ENCODE data around the gene GRID1. TPM values are rescaled to one million over a fixed set of nuclear protein-coding genes. Genes with fewer than 3 reads are reported as not detected.
A peak's percentile ranks its signal among the peaks of the same experiment; 100 is the strongest.

Gene GRID1
- total and polyA plus RNA-seq, 5 donors from 2014 or later = not detected

- Mint-ChIP-seq H3K27me3 (peaks cover 4% of the 10 kb centered on the region), H3K9me3 (peaks cover 0 to 5% (median 0%) of the 10 kb centered on the region in 7 donors), H3K4me1 (peaks cover 0 to 5% (median 0%) of the 10 kb centered on the region in 4 donors), H3K36me3 (no peaks in the 10 kb centered on the region), H3K4me3 (no peak overlapping the region), H3K27ac (no peak overlapping the region)
- ATAC-seq (ENCODE audit: low read depth in 2 of 2) (no peak), DNase-seq (no peak)
- Histone ChIP-seq H3K27ac (ENCODE audit: insufficient read depth, low read length, poor library complexity, severe bottlenecking) (no peak overlapping the region), H3K36me3 (ENCODE audit: control insufficient read depth, insufficient read depth, low read length) (no peaks in the 10 kb centered on the region), H3K27me3 (ENCODE audit: control insufficient read depth, insufficient read depth, low read length) (no peaks in the 10 kb centered on the region), H3K4me1 (ENCODE audit: control insufficient read depth, insufficient read depth, low read length, poor library complexity, severe bottlenecking) (no peaks in the 10 kb centered on the region), H3K4me3 (ENCODE audit: low read depth, low read length) (no peak overlapping the region), H3K9me3 (ENCODE audit: control insufficient read depth in 2 of 2, low read length in 2 of 2) (no peaks in the 10 kb centered on the region)
These were observed 715.7 kb downstream of the GRID1 start for GRCh38 chr10:85650791-85651496.

- no peaks in the 10 kb centered on the region for H3K27me3 ChIP-seq (ENCODE audit: control insufficient read depth, insufficient read depth, low read length)
- no peak overlapping the region for H3K4me3 Mint-ChIP-seq
- H3K27ac ChIP-seq (ENCODE audit: insufficient read depth, low read length, poor library complexity, severe bottlenecking) = no peak overlapping the region
- H3K9me3 Mint-ChIP-seq = peaks cover 0 to 6% (median 0%) of the 10 kb centered on the region in 7 donors
- no peak overlapping the region for H3K4me3 ChIP-seq (ENCODE audit: low read depth, low read length)
- DNase-seq (no peak), ATAC-seq (ENCODE audit: low read depth in 2 of 2) (no peak)
- H3K4me1 ChIP-seq (ENCODE audit: control insufficient read depth, insufficient read depth, low read length, poor library complexity, severe bottlenecking) = no peaks in the 10 kb centered on the region
- no peaks in the 10 kb centered on the region for H3K36me3 ChIP-seq (ENCODE audit: control insufficient read depth, insufficient read depth, low read length)
- peaks cover 0 to 5% (median 0%) of the 10 kb centered on the region in 4 donors for H3K4me1 Mint-ChIP-seq
- H3K27me3 Mint-ChIP-seq = peaks cover 4% of the 10 kb centered on the region
- H3K27ac Mint-ChIP-seq = no peak overlapping the region
- no peaks in the 10 kb centered on the region for H3K9me3 ChIP-seq (ENCODE audit: control insufficient read depth in 2 of 2, low read length in 2 of 2)
- no peaks in the 10 kb centered on the region for H3K36me3 Mint-ChIP-seq
These were observed 717.1 kb downstream of the GRID1 start for GRCh38 chr10:85649461-85649860.

- Mint-ChIP-seq H3K4me3 (no peak overlapping the region), H3K4me1 (peaks cover 0 to 5% (median 0%) of the 10 kb centered on the region in 4 donors), H3K9me3 (peaks cover 0 to 6% (median 0%) of the 10 kb centered on the region in 7 donors), H3K36me3 (no peaks in the 10 kb centered on the region), H3K27ac (peak overlapping the region in 1 of 3 donors; percentile 9), H3K27me3 (peaks cover 4% of the 10 kb centered on the region)
- no peak overlapping the region for H3K27ac ChIP-seq (ENCODE audit: insufficient read depth, low read length, poor library complexity, severe bottlenecking)
- H3K27me3 ChIP-seq (ENCODE audit: control insufficient read depth, insufficient read depth, low read length) = no peaks in the 10 kb centered on the region
- DNase-seq (no peak), ATAC-seq (ENCODE audit: low read depth in 2 of 2) (no peak)
- no peak overlapping the region for H3K4me3 ChIP-seq (ENCODE audit: low read depth, low read length)
- H3K9me3 ChIP-seq (ENCODE audit: control insufficient read depth in 2 of 2, low read length in 2 of 2) = no peaks in the 10 kb centered on the region
- no peaks in the 10 kb centered on the region for H3K4me1 ChIP-seq (ENCODE audit: control insufficient read depth, insufficient read depth, low read length, poor library complexity, severe bottlenecking)
- no peaks in the 10 kb centered on the region for H3K36me3 ChIP-seq (ENCODE audit: control insufficient read depth, insufficient read depth, low read length)
These were observed 718.3 kb downstream of the GRID1 start for GRCh38 chr10:85648279-85648754.

- Mint-ChIP-seq H3K36me3 (no peaks in the 10 kb centered on the region), H3K27ac (no peak overlapping the region), H3K27me3 (peaks cover 4% of the 10 kb centered on the region), H3K4me1 (peaks cover 0 to 5% (median 0%) of the 10 kb centered on the region in 4 donors), H3K9me3 (peaks cover 0 to 6% (median 0%) of the 10 kb centered on the region in 7 donors), H3K4me3 (no peak overlapping the region)
- H3K27me3 ChIP-seq (ENCODE audit: control insufficient read depth, insufficient read depth, low read length) = no peaks in the 10 kb centered on the region
- H3K4me1 ChIP-seq (ENCODE audit: control insufficient read depth, insufficient read depth, low read length, poor library complexity, severe bottlenecking) = no peaks in the 10 kb centered on the region
- H3K36me3 ChIP-seq (ENCODE audit: control insufficient read depth, insufficient read depth, low read length) = no peaks in the 10 kb centered on the region
- no peak overlapping the region for H3K4me3 ChIP-seq (ENCODE audit: low read depth, low read length)
- no peak for ATAC-seq (ENCODE audit: low read depth in 2 of 2)
- H3K27ac ChIP-seq (ENCODE audit: insufficient read depth, low read length, poor library complexity, severe bottlenecking) = no peak overlapping the region
- no peaks in the 10 kb centered on the region for H3K9me3 ChIP-seq (ENCODE audit: control insufficient read depth in 2 of 2, low read length in 2 of 2)
- no peak for DNase-seq
These were observed 718.9 kb downstream of the GRID1 start for GRCh38 chr10:85647741-85648140.

DNA sequence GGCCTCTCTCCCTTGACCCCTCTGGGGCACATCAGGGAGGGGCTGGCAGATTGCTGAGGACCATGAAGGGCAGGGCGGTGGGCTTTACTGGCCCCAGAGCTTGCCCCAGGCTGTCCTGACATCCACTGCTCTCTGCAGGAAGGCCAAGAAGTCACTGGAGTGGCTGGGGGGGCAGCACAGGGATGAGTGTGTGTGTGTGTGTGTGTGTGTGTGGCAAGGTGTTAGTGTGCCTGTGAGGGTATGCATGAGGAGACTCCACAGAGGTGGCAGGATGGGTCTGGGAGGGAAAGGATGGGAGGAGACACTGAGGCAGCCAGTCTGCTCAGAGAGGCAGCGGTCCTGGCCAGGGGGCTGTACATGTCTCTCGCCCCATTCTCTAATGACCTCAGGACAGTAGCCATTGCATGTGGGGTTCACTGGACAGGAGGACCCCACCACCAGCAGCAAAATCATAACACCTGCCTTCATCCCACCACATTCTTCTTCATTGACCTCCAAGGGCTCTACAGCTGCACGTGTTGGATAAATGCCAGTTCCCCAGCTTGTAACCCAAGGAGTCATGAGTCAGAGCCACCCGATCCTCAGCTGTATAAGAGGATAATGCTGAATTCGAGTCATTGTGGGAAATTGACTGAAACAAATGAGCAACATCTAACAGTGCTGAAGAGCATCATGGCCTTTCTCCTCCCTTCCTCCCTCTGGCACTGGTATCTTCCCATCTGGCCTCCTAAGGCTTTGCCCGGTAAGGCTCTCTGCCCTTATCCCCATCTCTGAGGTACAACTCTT is 720.5 kb downstream of the GRID1 start:
- no peak overlapping the region for H3K27ac ChIP-seq (ENCODE audit: insufficient read depth, low read length, poor library complexity, severe bottlenecking)
- H3K4me3 ChIP-seq (ENCODE audit: low read depth, low read length) = no peak overlapping the region
- no peaks in the 10 kb centered on the region for H3K27me3 ChIP-seq (ENCODE audit: control insufficient read depth, insufficient read depth, low read length)
- H3K4me1 ChIP-seq (ENCODE audit: control insufficient read depth, insufficient read depth, low read length, poor library complexity, severe bottlenecking) = no peaks in the 10 kb centered on the region
- Mint-ChIP-seq H3K36me3 (no peaks in the 10 kb centered on the region), H3K4me3 (no peak overlapping the region), H3K4me1 (peaks cover 0 to 5% (median 0%) of the 10 kb centered on the region in 4 donors), H3K27me3 (peaks cover 7% of the 10 kb centered on the region), H3K9me3 (peaks cover 0 to 8% (median 0%) of the 10 kb centered on the region in 7 donors), H3K27ac (peak overlapping the region in 1 of 3 donors; percentile 66)
- ATAC-seq (ENCODE audit: low read depth in 2 of 2) = no peak
- H3K9me3 ChIP-seq (ENCODE audit: control insufficient read depth in 2 of 2, low read length in 2 of 2) = no peaks in the 10 kb centered on the region
- DNase-seq = no peak
- no peaks in the 10 kb centered on the region for H3K36me3 ChIP-seq (ENCODE audit: control insufficient read depth, insufficient read depth, low read length)

DNA sequence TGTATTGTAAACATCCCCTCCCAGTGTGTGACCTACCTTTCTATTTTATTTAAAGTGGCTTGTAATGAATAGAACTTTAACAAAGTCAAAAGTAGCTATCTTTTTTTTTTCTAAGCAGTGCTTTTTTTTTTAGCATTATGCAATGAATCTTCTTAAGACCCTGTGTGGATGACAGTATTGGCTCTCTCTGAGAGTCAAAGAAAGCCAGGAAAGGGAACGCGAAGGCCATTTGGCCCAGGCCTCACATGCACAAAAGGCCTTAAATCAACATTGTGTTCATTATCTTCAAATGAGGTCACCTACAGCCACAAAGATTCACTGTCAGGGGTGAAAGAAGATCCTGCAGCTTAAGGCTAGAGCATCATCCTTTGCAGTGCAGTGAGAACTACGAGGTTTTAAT is 721.5 kb downstream of the GRID1 start:
- ATAC-seq (ENCODE audit: low read depth in 2 of 2) (no peak), DNase-seq (no peak)
- Mint-ChIP-seq H3K4me1 (peaks cover 0 to 5% (median 0%) of the 10 kb centered on the region in 4 donors), H3K4me3 (no peak overlapping the region), H3K27ac (no peak overlapping the region), H3K36me3 (no peaks in the 10 kb centered on the region), H3K27me3 (peaks cover 7% of the 10 kb centered on the region), H3K9me3 (peaks cover 0 to 8% (median 0%) of the 10 kb centered on the region in 7 donors)
- Histone ChIP-seq H3K4me3 (ENCODE audit: low read depth, low read length) (no peak overlapping the region), H3K4me1 (ENCODE audit: control insufficient read depth, insufficient read depth, low read length, poor library complexity, severe bottlenecking) (no peaks in the 10 kb centered on the region), H3K27ac (ENCODE audit: insufficient read depth, low read length, poor library complexity, severe bottlenecking) (no peak overlapping the region), H3K36me3 (ENCODE audit: control insufficient read depth, insufficient read depth, low read length) (no peaks in the 10 kb centered on the region), H3K9me3 (ENCODE audit: control insufficient read depth in 2 of 2, low read length in 2 of 2) (no peaks in the 10 kb centered on the region), H3K27me3 (ENCODE audit: control insufficient read depth, insufficient read depth, low read length) (no peaks in the 10 kb centered on the region)

- ATAC-seq (ENCODE audit: low read depth in 2 of 2) = no peak
- DNase-seq = no peak
- H3K4me1 ChIP-seq (ENCODE audit: control insufficient read depth, insufficient read depth, low read length, poor library complexity, severe bottlenecking) = no peaks in the 10 kb centered on the region
- H3K27me3 Mint-ChIP-seq = peaks cover 7% of the 10 kb centered on the region
- H3K27ac ChIP-seq (ENCODE audit: insufficient read depth, low read length, poor library complexity, severe bottlenecking) = no peak overlapping the region
- H3K9me3 ChIP-seq (ENCODE audit: control insufficient read depth in 2 of 2, low read length in 2 of 2) = no peaks in the 10 kb centered on the region
- no peak overlapping the region for H3K4me3 ChIP-seq (ENCODE audit: low read depth, low read length)
- no peaks in the 10 kb centered on the region for H3K27me3 ChIP-seq (ENCODE audit: control insufficient read depth, insufficient read depth, low read length)
- peaks cover 0 to 8% (median 0%) of the 10 kb centered on the region in 7 donors for H3K9me3 Mint-ChIP-seq
- no peaks in the 10 kb centered on the region for H3K36me3 Mint-ChIP-seq
- H3K4me1 Mint-ChIP-seq = peaks cover 0 to 5% (median 0%) of the 10 kb centered on the region in 4 donors
- no peak overlapping the region for H3K4me3 Mint-ChIP-seq
- no peak overlapping the region for H3K27ac Mint-ChIP-seq
- H3K36me3 ChIP-seq (ENCODE audit: control insufficient read depth, insufficient read depth, low read length) = no peaks in the 10 kb centered on the region
These were observed 722.6 kb downstream of the GRID1 start for GRCh38 chr10:85643845-85644525.

Measured in CD4-positive, CD25-positive, alpha-beta regulatory T cell (primary cell).